Caco-2 (cell line): ENCODE results near the gene IL31RA. TPM values are rescaled to one million over a fixed set of nuclear protein-coding genes. Genes with fewer than 3 reads are reported as not detected.

Experiments
- BruUV-seq: library from RNA; stranded (reverse); fragments of 400-500 nt; replicated peaks from 2 replicates; lab custom pipeline; 2021; lab: Mats Ljungman, UMichigan
- CTCF ChIA-PET: fragments of 300-600 bp; sonication (Branson Sonifier 250); formaldehyde crosslinking; loops from one replicate; lab custom pipeline; 2022; ENCODE audit warnings: antibody characterized with exemption; lab: Charles Lee
- POLR2A ChIA-PET: fragments of 300-600 bp; sonication (Branson Sonifier 250); formaldehyde crosslinking; loops from one replicate; lab custom pipeline; 2022; ENCODE audit warnings: antibody characterized with exemption; lab: Charles Lee
- DNase-seq, 2 experiments: peaks; one replicate each; pipeline versions ENCODE4 v3.0.0 to v3.0.0-alpha.2; 2020 to 2022
- H3K27me3 ChIP-seq: replicated peaks from 2 replicates; pipeline ENCODE4 v1.6.0; 2011; ENCODE audit warnings: low read length; ENCODE audit not compliant: control insufficient read depth, insufficient read depth
- H3K36me3 ChIP-seq: 2 replicates; pipeline ENCODE4 v1.5.1; 2011; ENCODE audit warnings: low read length; ENCODE audit not compliant: control insufficient read depth, insufficient read depth
- H3K4me1 ChIP-seq: fragments of 250-450 bp; sonication (Bioruptor Pico); 2 replicates; pipeline ENCODE4 v1.5.1; 2020; ENCODE audit warnings: mild to moderate bottlenecking
- H3K4me3 ChIP-seq: 2 replicates; pipeline ENCODE4 v1.5.1; 2011; ENCODE audit warnings: low read depth, mild to moderate bottlenecking, control low read depth, low read length
- H3K9me3 ChIP-seq: fragments of 250-450 bp; sonication (Bioruptor Pico); 2 replicates; pipeline ENCODE4 v1.5.1; 2020; ENCODE audit warnings: mild to moderate bottlenecking, moderate library complexity
- H3K27ac Mint-ChIP-seq: one replicate; pipeline ENCODE4 v1.8.0; 2022; ENCODE audit warnings: mixed read lengths; ENCODE audit not compliant: unreplicated experiment
- H3K27me3 Mint-ChIP-seq: one replicate; pipeline ENCODE4 v1.8.0; 2022; ENCODE audit warnings: mixed read lengths; ENCODE audit not compliant: insufficient read depth, unreplicated experiment
- H3K36me3 Mint-ChIP-seq: one replicate; pipeline ENCODE4 v1.8.0; 2022; ENCODE audit warnings: mild to moderate bottlenecking, mixed read lengths; ENCODE audit not compliant: insufficient read depth, unreplicated experiment
- H3K4me1 Mint-ChIP-seq: one replicate; pipeline ENCODE4 v1.8.0; 2022; ENCODE audit warnings: low read depth, mixed read lengths; ENCODE audit not compliant: unreplicated experiment
- H3K4me3 Mint-ChIP-seq: one replicate; pipeline ENCODE4 v1.8.0; 2022; ENCODE audit warnings: mild to moderate bottlenecking, moderate library complexity, mixed read lengths; ENCODE audit not compliant: unreplicated experiment
- H3K9me3 Mint-ChIP-seq: one replicate; pipeline ENCODE4 v1.8.0; 2022; ENCODE audit warnings: mixed read lengths; ENCODE audit not compliant: unreplicated experiment
- intact Hi-C: fragments of 100-400 bp; cut with micrococcal nuclease; formaldehyde crosslinking; loops from one replicate; pipeline ENCODE4 v1.10.0; 2022; ENCODE audit not compliant: unreplicated experiment
- total RNA-seq: library from RNA; stranded (reverse); gene quantifications from 2 replicates; pipeline ENCODE4 v1.2.3, GENCODE V29; 2022
- TF ChIP-seq, protein P1 (sequence below), 2 experiments: fragments of 200-600 bp in 1 of 2; IDR thresholded peaks; 1 replicate in 1 of 2; 2 replicates in 1 of 2; pipeline versions ENCODE4 v1.5.1 to v1.8.0; 2011 to 2022; ENCODE audit warnings: antibody characterized with exemption in 1 of 2, control low read depth in 1 of 2, inconsistent platforms in 1 of 2, low read depth in 1 of 2, low read length in 1 of 2, mild to moderate bottlenecking in 1 of 2, moderate library complexity in 1 of 2; ENCODE audit not compliant: insufficient read depth in 1 of 2, severe bottlenecking in 1 of 2, unreplicated experiment in 1 of 2

The IL31RA gene
- total RNA-seq, 1 experiment from 2014 or later, result not detected

DNA sequence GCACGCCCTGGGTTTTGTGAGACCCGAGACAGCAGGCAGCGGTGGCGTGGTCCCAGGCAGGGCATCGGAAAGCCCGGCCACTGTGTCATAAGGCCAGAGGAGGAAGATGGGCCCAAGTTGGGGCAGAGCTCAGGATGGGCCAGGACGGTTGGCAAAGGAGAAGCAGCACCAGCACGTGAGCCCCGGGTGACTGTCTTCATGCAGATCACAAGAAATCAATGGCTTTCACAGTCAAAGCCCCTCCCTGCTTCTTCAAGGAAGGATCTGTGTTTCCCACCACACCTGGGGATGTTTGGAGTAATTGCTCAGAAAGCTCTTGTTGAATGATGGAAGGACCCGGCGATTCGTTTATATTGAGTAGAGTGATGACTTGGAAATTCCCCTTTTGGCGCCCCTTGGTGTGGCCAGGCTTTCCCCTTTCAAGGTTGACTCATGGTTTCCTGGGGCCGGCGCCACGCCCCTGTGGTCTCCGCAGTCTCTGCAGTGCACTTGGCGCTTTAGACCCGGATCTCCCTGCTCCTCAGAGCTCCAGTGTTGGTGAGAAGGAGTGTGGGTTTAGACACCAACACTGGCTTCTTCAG, 52.1 kb downstream of the IL31RA start:
- H3K4me3 Mint-ChIP-seq, result no peak overlapping the region
- no peaks in the 10 kb centered on the region; the same call in 1 of the 2 replicates for H3K36me3 ChIP-seq
- H3K4me1 ChIP-seq, result peaks cover 11% of the 10 kb centered on the region
- TF ChIP-seq, protein P1, sequence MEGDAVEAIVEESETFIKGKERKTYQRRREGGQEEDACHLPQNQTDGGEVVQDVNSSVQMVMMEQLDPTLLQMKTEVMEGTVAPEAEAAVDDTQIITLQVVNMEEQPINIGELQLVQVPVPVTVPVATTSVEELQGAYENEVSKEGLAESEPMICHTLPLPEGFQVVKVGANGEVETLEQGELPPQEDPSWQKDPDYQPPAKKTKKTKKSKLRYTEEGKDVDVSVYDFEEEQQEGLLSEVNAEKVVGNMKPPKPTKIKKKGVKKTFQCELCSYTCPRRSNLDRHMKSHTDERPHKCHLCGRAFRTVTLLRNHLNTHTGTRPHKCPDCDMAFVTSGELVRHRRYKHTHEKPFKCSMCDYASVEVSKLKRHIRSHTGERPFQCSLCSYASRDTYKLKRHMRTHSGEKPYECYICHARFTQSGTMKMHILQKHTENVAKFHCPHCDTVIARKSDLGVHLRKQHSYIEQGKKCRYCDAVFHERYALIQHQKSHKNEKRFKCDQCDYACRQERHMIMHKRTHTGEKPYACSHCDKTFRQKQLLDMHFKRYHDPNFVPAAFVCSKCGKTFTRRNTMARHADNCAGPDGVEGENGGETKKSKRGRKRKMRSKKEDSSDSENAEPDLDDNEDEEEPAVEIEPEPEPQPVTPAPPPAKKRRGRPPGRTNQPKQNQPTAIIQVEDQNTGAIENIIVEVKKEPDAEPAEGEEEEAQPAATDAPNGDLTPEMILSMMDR (IDR thresholded peaks at IDR 0.05; ENCODE audit: insufficient read depth in 1 of 2, low read depth in 1 of 2, low read length in 1 of 2, severe bottlenecking in 1 of 2, unreplicated experiment in 1 of 2), result no peak
- H3K4me1 Mint-ChIP-seq, result peaks cover 18% of the 10 kb centered on the region
- H3K36me3 Mint-ChIP-seq, result no peaks in the 10 kb centered on the region
- ChIA-PET POLR2A (no interaction called here), CTCF (no interaction called here)
- H3K27ac Mint-ChIP-seq, result no peak overlapping the region
- intact Hi-C loops, result no loop called here
- DNase-seq, result no peak
- H3K27me3 Mint-ChIP-seq, result no peaks in the 10 kb centered on the region
- no peak overlapping the region for H3K4me3 ChIP-seq
- H3K27me3 ChIP-seq, result no peaks in the 10 kb centered on the region
- H3K9me3 ChIP-seq, result no peaks in the 10 kb centered on the region
- BruUV-seq, result no TSS peak
- no peaks in the 10 kb centered on the region for H3K9me3 Mint-ChIP-seq

DNA sequence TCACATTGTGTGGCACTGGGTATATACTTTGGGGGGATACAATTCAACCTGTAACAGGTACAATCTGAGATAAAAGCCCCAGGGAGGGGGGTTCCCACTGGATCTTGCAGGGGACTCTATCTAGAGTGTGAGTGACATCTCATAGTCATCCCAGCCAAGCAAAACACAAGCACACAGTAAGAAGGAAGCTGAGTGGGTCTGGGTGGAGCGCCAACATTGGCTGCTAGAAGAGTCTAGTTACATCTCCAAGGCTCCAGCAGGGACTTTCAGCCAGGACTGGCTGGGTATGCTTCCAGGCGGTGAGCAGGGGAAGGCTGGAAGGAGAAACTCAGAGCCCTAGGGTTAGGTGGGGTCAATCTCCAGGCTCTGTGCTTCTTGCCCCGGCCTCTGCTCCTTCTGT, 53.0 kb downstream of the IL31RA start:
- H3K4me1 Mint-ChIP-seq, result peaks cover 18% of the 10 kb centered on the region
- H3K27me3 Mint-ChIP-seq, result no peaks in the 10 kb centered on the region
- POLR2A ChIA-PET, result interaction anchor here (0.6 kb wide), 1 partner anchor 14 kb away, joined by 3 read pairs; no protein-coding TSS in a partner anchor
- BruUV-seq, result no TSS peak
- Histone ChIP-seq H3K4me3 (no peak overlapping the region), H3K4me1 (peaks cover 11% of the 10 kb centered on the region), H3K36me3 (no peaks in the 10 kb centered on the region; the same call in 1 of the 2 replicates), H3K9me3 (no peaks in the 10 kb centered on the region), H3K27me3 (no peaks in the 10 kb centered on the region)
- H3K36me3 Mint-ChIP-seq, result no peaks in the 10 kb centered on the region
- no peak overlapping the region for H3K27ac Mint-ChIP-seq
- intact Hi-C loops, result no loop called here
- DNase-seq, result no peak
- H3K4me3 Mint-ChIP-seq, result no peak overlapping the region
- CTCF ChIA-PET, result interaction anchor here (0.6 kb wide), 1 partner anchor 32 kb away, joined by 6 read pairs; no protein-coding TSS in a partner anchor
- no peaks in the 10 kb centered on the region for H3K9me3 Mint-ChIP-seq
- TF ChIP-seq, protein P1 (IDR thresholded peaks at IDR 0.05; ENCODE audit: insufficient read depth in 1 of 2, low read depth in 1 of 2, low read length in 1 of 2, severe bottlenecking in 1 of 2, unreplicated experiment in 1 of 2), result no peak

DNA sequence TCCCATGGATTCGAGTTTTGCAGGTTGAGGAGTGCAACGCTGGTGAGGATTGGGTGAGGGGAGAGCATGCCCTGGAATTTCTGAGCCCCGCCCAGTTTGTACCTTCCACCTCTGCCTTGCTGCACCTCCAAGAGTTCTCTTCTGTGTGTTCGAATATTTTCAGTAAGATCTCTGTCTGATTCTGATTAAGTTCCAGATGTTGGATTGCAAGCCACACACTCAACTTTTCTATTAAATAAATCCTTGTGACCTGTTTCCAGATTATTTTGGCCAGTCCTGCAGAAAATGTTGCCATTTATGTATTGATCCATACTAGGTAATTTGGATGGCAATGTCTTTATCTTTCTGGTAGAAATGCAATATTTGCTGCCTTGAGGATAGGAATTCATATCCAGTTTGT, 54.1 kb downstream of the IL31RA start:
- no peak overlapping the region for H3K4me3 ChIP-seq
- ChIA-PET CTCF (no interaction called here), POLR2A (no interaction called here)
- no peaks in the 10 kb centered on the region for H3K27me3 Mint-ChIP-seq
- BruUV-seq, result no TSS peak
- DNase-seq, result no peak
- H3K9me3 Mint-ChIP-seq, result no peaks in the 10 kb centered on the region
- H3K27ac Mint-ChIP-seq, result no peak overlapping the region
- H3K27me3 ChIP-seq, result no peaks in the 10 kb centered on the region
- H3K4me1 Mint-ChIP-seq, result peaks cover 18% of the 10 kb centered on the region
- intact Hi-C loops, result no loop called here
- H3K4me3 Mint-ChIP-seq, result no peak overlapping the region
- H3K36me3 Mint-ChIP-seq, result no peaks in the 10 kb centered on the region
- H3K4me1 ChIP-seq, result peaks cover 11% of the 10 kb centered on the region; the same call in 1 of the 2 replicates
- no peaks in the 10 kb centered on the region; the same call in 1 of the 2 replicates for H3K36me3 ChIP-seq
- H3K9me3 ChIP-seq, result no peaks in the 10 kb centered on the region
- TF ChIP-seq, protein P1 (IDR thresholded peaks at IDR 0.05; ENCODE audit: insufficient read depth in 1 of 2, low read depth in 1 of 2, low read length in 1 of 2, severe bottlenecking in 1 of 2, unreplicated experiment in 1 of 2), result no peak
